Fibroblast of pulmonary artery (primary cell): Measurements from ENCODE around the gene GID4.
A peak's percentile ranks its signal among the peaks of the same experiment; 100 is the strongest.

Source experiments
- DNase-seq: peaks from one replicate; pipeline ENCODE4 v3.0.0-alpha.2; 2010; ENCODE audit warnings: low read depth
- H3K4me3 ChIP-seq: replicated peaks from 2 replicates; pipeline ENCODE4 v1.5.1; 2011; ENCODE audit warnings: low read depth, mild to moderate bottlenecking, control low read depth, low read length, moderate library complexity
- TF ChIP-seq, protein P1 (sequence below): IDR thresholded peaks from 2 replicates; pipeline ENCODE4 v1.5.1; 2011; ENCODE audit warnings: mild to moderate bottlenecking, control low read depth, low read length, inconsistent platforms; ENCODE audit errors: missing control alignments

The GID4 gene

DNA sequence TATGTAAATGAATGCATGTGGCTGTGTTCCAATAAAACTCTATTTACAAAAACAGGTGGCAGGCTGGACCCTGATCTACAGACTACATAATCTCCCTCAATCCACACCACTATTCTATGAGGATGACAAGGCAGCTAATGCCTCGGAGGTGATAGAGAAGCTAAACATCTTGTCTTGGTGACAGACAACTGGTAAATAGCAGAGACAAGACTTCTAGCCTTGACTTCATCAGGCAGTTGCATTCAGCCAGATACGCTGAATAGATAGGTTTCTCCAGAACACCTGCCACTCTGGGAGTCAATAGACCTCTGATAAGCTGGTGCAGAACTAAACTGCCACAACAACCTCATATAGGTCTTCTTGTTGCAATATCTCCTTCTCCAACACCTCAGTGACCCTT is 3.5 kb upstream of the GID4 start:
- H3K4me3 ChIP-seq = no peak overlapping the region
- no peak for DNase-seq
- TF ChIP-seq, protein P1, sequence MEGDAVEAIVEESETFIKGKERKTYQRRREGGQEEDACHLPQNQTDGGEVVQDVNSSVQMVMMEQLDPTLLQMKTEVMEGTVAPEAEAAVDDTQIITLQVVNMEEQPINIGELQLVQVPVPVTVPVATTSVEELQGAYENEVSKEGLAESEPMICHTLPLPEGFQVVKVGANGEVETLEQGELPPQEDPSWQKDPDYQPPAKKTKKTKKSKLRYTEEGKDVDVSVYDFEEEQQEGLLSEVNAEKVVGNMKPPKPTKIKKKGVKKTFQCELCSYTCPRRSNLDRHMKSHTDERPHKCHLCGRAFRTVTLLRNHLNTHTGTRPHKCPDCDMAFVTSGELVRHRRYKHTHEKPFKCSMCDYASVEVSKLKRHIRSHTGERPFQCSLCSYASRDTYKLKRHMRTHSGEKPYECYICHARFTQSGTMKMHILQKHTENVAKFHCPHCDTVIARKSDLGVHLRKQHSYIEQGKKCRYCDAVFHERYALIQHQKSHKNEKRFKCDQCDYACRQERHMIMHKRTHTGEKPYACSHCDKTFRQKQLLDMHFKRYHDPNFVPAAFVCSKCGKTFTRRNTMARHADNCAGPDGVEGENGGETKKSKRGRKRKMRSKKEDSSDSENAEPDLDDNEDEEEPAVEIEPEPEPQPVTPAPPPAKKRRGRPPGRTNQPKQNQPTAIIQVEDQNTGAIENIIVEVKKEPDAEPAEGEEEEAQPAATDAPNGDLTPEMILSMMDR = no peak

DNA sequence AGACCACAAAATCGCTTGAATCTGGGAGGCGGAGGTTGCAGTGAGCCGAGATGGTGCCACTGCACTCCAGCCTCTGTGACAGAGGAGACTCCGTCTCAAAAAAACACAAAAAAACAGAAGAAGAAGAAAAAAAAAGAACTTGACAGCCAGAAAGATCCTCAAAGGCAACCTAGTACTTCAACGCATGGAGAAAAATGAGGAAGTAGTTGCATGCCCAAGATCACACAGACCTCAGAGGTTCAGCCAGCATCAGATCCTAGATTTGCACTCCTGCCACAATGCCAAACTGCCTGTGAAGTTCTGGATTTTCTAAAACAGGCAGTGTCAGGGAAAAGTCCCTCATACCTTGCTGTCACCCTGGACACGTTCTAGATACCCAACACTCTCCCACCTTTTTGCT is 1.7 kb upstream of the GID4 start:
- DNase-seq = no peak
- no peak overlapping the region for H3K4me3 ChIP-seq

DNA sequence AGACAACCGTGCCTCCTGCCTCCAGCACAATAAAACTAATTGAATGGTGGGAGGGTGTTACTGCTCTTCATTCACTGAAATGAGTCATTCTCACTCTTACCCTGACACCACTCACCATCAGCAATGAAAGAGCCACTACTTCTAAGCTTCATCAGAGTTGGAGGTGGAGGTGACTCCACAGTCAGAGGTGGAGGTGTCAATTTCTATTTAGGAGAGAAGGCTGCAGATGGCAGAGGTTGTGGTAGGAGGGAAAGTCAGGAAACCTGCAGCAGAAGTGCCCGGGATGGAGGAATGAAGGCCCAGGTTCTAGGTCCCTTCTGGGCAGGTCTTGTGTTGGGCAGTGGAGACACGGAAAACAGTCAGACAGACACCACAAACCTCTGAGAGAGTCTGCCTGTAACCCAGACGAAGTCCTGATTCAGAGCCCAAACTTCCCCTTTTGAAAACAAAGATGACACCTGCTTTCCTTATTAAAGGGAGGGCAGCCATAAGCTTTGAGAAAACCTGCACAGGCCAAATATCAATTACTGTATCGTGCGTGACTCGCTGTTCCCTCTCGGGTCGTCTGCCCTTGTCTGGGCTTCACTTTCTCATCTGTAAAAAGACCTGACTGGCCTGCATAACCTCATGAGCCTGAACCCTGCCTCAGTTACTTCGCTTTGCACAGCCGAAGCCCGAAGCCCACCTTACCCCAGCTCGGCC is 908 bp upstream of the GID4 start:
- TF ChIP-seq, protein P1 = no peak
- H3K4me3 ChIP-seq = peak overlapping the region; percentile 91
- DNase-seq = no peak

More for the DNA sequence above, 1.7 kb upstream of the GID4 start:
- TF ChIP-seq, protein P1 = no peak

DNA sequence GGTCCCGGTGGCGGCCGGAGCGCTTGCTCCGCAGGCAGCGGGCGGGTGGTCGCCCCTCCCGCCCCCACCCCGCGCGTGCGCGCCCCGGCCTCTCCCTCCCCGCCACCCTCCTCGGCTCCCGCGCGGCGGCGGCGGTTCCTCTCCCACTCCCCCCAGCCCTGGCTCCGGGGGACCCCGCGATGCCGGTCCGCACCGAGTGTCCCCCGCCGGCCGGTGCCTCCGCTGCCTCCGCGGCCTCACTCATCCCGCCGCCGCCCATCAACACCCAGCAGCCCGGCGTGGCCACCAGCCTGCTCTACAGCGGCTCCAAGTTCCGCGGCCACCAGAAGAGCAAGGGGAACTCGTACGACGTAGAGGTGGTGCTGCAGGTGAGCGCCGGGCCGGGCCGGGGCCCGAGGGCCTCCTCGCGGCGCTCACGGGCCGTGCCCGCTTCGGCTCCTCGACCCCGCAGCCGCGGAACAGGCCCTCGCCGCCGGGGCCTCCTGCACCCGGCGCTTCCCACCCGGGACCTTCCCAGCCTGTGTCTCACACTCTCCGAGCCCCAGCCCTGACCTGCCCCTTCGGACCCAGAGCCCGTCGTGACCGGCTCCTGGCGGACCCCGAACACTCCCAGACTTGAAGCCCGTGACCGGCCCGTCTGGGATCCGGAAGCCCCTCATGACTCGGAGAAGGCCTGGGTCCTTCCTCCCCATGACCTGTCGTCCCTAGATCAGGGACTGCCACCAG is 490 bp downstream of the GID4 start:
- TF ChIP-seq, protein P1 = no peak
- no peak for DNase-seq
- H3K4me3 ChIP-seq = peak overlapping the region; percentile 91

DNA sequence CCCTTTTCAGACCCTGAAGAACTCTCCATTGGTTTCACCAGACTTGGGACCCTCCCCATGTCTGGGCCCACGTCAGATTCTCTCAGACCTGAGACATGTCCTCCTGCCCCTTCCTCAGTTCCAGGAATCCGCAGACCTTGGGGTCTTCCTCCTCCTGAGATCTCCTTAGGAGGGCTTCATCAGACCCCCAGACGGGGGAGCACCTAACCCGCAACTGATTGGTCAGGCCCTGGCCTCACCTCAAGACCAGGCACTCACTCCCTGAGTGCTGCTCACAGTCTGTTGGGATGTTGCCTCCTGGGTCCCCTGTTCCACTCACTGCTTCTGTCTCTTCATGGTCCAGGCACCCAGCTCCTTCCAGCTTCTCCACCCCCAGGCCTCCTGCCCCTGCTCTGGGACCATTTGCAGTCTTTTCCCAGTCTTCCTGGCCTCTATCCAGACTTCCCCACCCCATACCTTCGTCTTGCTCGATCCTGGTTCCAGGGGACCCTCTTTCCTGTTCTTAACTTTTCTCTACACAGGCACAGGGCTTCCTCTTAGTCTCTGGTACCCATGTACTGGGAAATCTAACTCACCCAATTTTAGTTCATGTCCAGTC is 1.2 kb downstream of the GID4 start:
- DNase-seq = no peak
- peak overlapping the region; percentile 91 for H3K4me3 ChIP-seq
- TF ChIP-seq, protein P1 = no peak

DNA sequence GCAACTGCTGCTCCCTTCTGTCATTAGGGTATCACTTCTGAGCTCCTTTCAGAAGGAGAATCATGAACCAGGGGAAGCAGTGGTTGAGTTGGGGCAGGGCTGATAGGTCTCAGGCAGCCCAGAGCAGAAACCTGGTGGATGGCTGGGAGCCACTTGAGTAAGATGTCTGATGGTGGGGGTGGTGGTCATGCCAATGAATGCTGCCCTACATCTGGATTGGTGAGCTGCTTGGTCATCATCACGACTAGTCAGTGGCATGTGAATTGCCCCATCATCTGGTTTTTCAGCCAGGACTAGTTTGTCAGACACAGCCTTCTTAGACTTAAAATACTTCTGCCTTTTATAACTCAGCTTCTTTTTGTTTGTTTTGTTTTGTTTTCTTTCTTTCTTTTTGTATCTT is 2.6 kb downstream of the GID4 start:
- TF ChIP-seq, protein P1 = no peak
- no peak overlapping the region for H3K4me3 ChIP-seq
- peak; percentile 45 for DNase-seq
